Mucosa of gallbladder (tissue), 1 donor: ENCODE data around the gene SBF2. TPM values are rescaled to one million over a fixed set of nuclear protein-coding genes. Genes with fewer than 3 reads are reported as not detected.

ENCODE experiments used
- DNase-seq: peaks from one replicate; pipeline ENCODE4 v3.0.0-alpha.2; 2020; ENCODE audit warnings: low spot score
- total RNA-seq: library from RNA; stranded (reverse); gene quantifications from one replicate; pipeline ENCODE4 v1.2.1, GENCODE V29; 2021
- donor health status: DM: no; HTN: no; CAD: no.

The SBF2 gene
- total RNA-seq, 1 donor from 2014 or later, result 53.1 TPM

- DNase-seq, result no peak
Measured at GRCh38 chr11:9855579-9856287, 438.3 kb downstream of the SBF2 start.

GRCh38 chr11:9853929-9854552, 440.0 kb downstream of the SBF2 start:
- no peak for DNase-seq

- no peak for DNase-seq
Measured at GRCh38 chr11:9852465-9852864, 441.6 kb downstream of the SBF2 start.

GRCh38 chr11:9851366-9851765, 442.7 kb downstream of the SBF2 start:
- no peak for DNase-seq

GRCh38 chr11:9850224-9850895, 443.7 kb downstream of the SBF2 start:
- no peak for DNase-seq

GRCh38 chr11:9849389-9849788, 444.6 kb downstream of the SBF2 start:
- no peak for DNase-seq

- no peak for DNase-seq
Measured at GRCh38 chr11:9847636-9848035, 446.4 kb downstream of the SBF2 start.

GRCh38 chr11:9842923-9843322, 451.1 kb downstream of the SBF2 start:
- DNase-seq, result no peak

- DNase-seq, result no peak
Measured at GRCh38 chr11:9840460-9841004, 453.5 kb downstream of the SBF2 start.

- no peak for DNase-seq
Measured at GRCh38 chr11:9839550-9839949, 454.5 kb downstream of the SBF2 start.

- no peak for DNase-seq
Measured at GRCh38 chr11:9838961-9839360, 455.1 kb downstream of the SBF2 start.

GRCh38 chr11:9838229-9838628, 455.8 kb downstream of the SBF2 start:
- DNase-seq, result no peak

- no peak for DNase-seq
Measured at GRCh38 chr11:9834291-9834690, 459.7 kb downstream of the SBF2 start.

- no peak for DNase-seq
Measured at GRCh38 chr11:9831122-9831521, 462.9 kb downstream of the SBF2 start.

GRCh38 chr11:9827708-9828107, 466.3 kb downstream of the SBF2 start:
- no peak for DNase-seq

GRCh38 chr11:9826390-9826789, 467.6 kb downstream of the SBF2 start:
- no peak for DNase-seq

- DNase-seq, result no peak
Measured at GRCh38 chr11:9825895-9826294, 468.1 kb downstream of the SBF2 start.

- DNase-seq, result no peak
Measured at GRCh38 chr11:9825315-9825714, 468.7 kb downstream of the SBF2 start.

GRCh38 chr11:9823887-9824385, 470.1 kb downstream of the SBF2 start:
- no peak for DNase-seq

GRCh38 chr11:9823439-9823838, 470.6 kb downstream of the SBF2 start:
- no peak for DNase-seq

- DNase-seq, result no peak
Measured at GRCh38 chr11:9821008-9821752, 472.8 kb downstream of the SBF2 start.

- no peak for DNase-seq
Measured at GRCh38 chr11:9820260-9820659, 473.8 kb downstream of the SBF2 start.
